ENCODE data around the gene XG. TPM values are rescaled to one million over a fixed set of nuclear protein-coding genes. Genes with fewer than 3 reads are reported as not detected.
"Not testable (repeated sequence)": the region's sequence is repeated elsewhere in the genome, so short reads cannot be mapped to it uniquely, and the experiment has no call there.

XG gene
- total RNA-seq, 2 donors from 2014 or later = not detected

DNA sequence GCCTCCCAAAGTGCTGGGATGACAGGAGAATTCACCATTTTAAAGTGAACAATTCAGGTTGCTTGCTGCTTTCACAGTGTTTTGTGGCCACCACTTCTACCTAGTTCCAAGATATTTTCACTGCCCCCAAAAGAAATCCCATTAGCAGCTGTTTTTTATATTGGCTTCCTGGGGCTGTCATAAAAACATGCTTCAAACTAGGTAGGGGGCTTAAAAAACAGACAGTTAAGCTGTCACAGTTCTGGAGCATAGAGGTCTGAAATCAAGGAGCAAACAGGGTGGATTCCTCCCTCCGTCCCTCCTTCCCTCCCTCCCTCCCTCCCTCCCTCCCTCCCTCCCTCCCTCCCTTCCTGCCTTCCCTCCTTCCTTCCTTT is 3.0 kb upstream of the XG start:
- no peaks in the 10 kb centered on the region for H3K4me1 Mint-ChIP-seq (ENCODE audit: low read depth in 2 of 2)
- ATAC-seq = no peak
- H3K4me3 Mint-ChIP-seq = no peak overlapping the region
- no peaks in the 10 kb centered on the region for H3K36me3 Mint-ChIP-seq
- no peaks in the 10 kb centered on the region for H3K9me3 Mint-ChIP-seq
- no peak overlapping the region for H3K27ac Mint-ChIP-seq
- H3K27me3 Mint-ChIP-seq = peaks cover 0 to 2% of the 10 kb centered on the region in 2 donors
- DNase-seq (ENCODE audit: low spot score) = no peak

DNA sequence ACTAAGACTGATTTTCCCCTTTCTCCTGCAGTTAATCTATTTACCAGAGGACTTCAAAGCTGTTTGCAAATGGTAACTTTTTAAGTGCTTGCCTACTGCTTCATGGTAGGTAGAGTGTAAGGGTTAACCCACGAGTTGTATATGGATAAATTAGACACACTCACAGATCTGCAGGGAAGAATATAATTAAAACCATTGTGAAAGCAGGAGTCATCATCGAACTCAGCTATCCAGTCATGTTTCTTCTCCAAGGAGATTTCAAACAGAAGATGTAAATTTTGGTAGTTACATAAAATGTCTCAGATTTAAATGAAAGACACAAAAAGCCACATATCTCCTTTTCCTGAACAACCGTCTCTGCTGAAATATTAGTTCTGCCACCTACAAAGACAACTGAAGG is 549 bp upstream of the XG start:
- Mint-ChIP-seq H3K4me1 (ENCODE audit: low read depth in 2 of 2) (no peaks in the 10 kb centered on the region), H3K27me3 (peaks cover 0 to 2% of the 10 kb centered on the region in 2 donors), H3K9me3 (no peaks in the 10 kb centered on the region), H3K27ac (no peak overlapping the region), H3K36me3 (no peaks in the 10 kb centered on the region), H3K4me3 (no peak overlapping the region)
- ATAC-seq (no peak), DNase-seq (ENCODE audit: low spot score) (no peak)

DNA sequence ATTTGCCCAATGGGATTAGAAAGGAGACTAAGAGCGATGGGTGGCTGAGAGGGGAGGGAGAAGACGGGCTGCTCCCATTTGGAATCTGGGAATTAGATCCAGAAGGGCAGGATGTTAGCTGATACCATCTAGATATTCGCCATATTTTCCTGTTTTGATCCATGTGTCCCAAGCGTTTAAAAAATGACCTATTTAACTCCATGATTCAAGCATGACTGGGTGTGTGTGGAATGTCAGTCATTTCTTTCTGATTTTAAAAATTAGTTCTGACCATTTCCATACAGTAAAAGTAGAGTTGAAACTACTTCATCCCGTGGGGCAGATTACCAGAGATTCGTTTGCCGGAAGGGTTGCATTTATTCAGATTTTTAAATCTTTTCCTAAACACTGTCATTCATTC is 601 bp downstream of the XG start:
- H3K9me3 Mint-ChIP-seq; H3K4me1 Mint-ChIP-seq (ENCODE audit: low read depth in 2 of 2); ATAC-seq; H3K27ac Mint-ChIP-seq; H3K36me3 Mint-ChIP-seq; H3K4me3 Mint-ChIP-seq; DNase-seq (ENCODE audit: low spot score): not testable (repeated sequence)
- peaks cover 0 to 10% of the 10 kb centered on the region in 2 donors for H3K27me3 Mint-ChIP-seq

DNA sequence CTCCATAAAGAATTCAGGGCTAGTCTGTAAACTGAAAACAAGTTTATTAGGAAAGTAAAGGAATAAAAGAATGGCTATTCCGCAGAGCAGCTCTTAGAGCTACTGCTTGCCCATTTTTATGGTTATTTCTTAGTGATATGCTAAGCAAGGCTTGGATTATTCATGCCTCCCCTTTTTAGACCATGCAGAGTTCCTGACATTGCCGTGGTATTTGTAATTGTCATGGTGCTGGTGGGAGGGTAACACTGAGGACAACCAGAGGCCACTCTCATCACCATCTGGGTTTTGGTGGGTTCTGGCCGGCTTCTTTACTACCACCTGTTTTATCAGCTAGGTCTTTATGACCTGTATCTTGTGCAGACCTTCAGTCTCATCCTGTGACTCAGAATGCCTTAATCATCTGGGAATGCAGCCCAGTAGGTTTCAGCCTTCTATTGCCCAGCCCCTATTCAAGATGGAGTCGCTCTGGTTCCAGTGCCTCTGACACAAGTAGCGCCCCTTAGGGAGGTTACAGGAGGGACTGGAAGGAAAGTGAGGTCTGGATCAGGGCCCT is 3.4 kb downstream of the XG start:
- H3K36me3 Mint-ChIP-seq; DNase-seq (ENCODE audit: low spot score); H3K4me3 Mint-ChIP-seq; H3K4me1 Mint-ChIP-seq (ENCODE audit: low read depth in 2 of 2); H3K27ac Mint-ChIP-seq; ATAC-seq; H3K9me3 Mint-ChIP-seq: not testable (repeated sequence)
- peaks cover 8 to 10% of the 10 kb centered on the region in 2 donors for H3K27me3 Mint-ChIP-seq

DNA sequence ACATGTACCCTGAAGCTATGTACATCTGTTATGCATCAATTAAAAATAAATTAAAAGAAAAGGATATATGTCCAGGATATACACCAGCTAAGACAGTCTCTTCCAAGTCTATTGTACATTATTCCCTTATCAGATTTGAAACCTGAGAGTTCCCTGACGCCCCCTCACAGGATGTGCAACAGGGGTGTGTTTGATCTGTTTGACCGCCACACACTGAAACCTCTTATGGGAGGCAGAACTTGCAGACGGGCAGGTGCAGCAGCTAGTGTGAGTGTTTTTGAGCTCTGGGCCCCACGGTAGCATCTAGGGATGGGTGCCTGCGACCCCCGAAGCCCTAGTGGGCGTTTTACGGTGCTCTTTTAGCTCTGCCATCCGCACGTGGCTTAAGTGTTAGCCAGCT is 4.7 kb downstream of the XG start:
- DNase-seq (ENCODE audit: low spot score) (no peak), ATAC-seq (no peak)
- Mint-ChIP-seq H3K27ac (no peak overlapping the region), H3K36me3 (no peaks in the 10 kb centered on the region), H3K9me3 (no peaks in the 10 kb centered on the region), H3K4me1 (ENCODE audit: low read depth in 2 of 2) (peaks cover 0 to 9% of the 10 kb centered on the region in 2 donors), H3K4me3 (no peak overlapping the region), H3K27me3 (peaks cover 8 to 10% of the 10 kb centered on the region in 2 donors)

DNA sequence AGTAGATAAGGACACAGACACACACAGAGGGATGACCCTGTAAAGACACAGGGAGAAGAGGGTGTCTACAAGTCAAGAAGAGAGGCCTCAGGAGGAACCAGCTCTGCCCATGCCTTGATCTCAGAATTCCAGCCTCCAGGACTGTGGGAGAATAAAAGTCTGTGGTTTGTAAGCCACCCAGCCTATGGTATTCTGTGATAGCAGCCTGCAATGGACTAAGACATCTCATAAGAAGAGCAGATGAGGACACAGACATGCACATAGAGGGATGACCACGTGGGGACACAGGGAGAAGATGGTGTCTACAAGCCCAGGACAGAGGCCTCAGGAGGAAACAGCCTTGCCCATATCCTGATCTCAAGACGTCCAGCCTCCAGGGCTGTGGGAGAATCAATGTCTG is 9.4 kb downstream of the XG start:
- DNase-seq (ENCODE audit: low spot score) (no peak), ATAC-seq (no peak)
- H3K9me3 Mint-ChIP-seq = no peaks in the 10 kb centered on the region
- H3K36me3 Mint-ChIP-seq = no peaks in the 10 kb centered on the region
- H3K27ac Mint-ChIP-seq = no peak overlapping the region
- no peak overlapping the region for H3K4me3 Mint-ChIP-seq
- H3K27me3 Mint-ChIP-seq = peaks cover 8 to 9% of the 10 kb centered on the region in 2 donors
- peaks cover 0 to 9% of the 10 kb centered on the region in 2 donors for H3K4me1 Mint-ChIP-seq (ENCODE audit: low read depth in 2 of 2)

DNA sequence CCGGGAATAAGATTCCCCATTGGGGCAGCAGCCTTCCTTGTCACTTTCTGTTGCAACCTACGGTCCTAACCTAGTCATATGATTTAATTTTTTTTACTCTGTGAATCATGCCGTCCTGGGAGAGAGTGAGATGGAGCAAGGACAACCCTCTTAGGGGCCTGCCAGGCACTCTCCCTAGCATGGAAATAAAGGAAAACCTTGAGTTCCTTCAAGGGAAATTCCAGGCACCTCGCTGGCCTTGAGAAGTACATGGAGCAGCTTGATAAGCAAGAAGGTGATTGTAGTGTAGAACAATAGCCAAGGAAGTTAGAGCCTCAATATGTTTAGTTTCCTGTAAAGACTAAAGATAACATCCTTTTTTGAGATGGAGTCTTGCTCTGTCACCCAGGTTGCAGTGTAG is 10.8 kb downstream of the XG start:
- H3K27me3 Mint-ChIP-seq; H3K4me1 Mint-ChIP-seq (ENCODE audit: low read depth in 2 of 2); H3K36me3 Mint-ChIP-seq; DNase-seq (ENCODE audit: low spot score); ATAC-seq; H3K27ac Mint-ChIP-seq; H3K4me3 Mint-ChIP-seq; H3K9me3 Mint-ChIP-seq: not testable (repeated sequence)

DNA sequence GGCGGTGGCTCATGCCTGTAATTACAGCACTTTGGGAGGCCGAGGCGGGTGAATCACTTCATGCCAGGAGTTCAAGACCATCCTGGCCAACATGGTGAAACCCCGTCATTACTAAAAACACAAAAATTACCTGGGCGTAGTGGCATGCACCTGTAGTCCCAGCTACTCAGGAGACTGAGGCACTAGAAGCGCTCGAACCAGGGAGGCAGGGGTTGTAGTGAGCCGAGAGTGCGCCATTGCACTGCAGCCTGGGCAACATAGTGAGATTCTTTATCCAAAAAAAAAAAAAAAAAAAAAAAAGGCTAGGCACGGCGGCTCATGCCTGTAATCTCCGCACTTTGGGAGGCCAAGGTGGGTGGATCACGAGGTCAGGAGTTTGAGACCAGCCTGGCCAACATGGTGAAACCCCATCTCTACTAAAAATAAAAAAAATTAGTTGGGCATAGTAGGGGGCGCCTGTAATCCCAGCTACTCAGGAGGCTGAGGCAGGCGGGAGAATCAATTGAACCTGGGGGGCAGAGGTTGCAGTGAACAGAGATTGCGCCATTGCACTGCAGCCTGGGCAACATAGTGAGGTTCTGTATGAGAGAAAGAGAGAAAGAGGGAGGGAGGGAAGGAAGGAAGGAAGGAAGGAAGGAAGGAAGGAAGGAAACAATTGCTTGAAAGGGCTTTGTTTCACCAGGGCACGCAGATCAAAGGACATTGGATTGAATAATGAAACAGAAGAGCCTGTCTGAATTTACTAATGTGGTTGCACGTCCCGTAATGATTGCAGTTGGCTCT is 13.1 kb downstream of the XG start:
- H3K27me3 Mint-ChIP-seq; ATAC-seq; H3K9me3 Mint-ChIP-seq; H3K4me3 Mint-ChIP-seq; H3K4me1 Mint-ChIP-seq (ENCODE audit: low read depth in 2 of 2); H3K36me3 Mint-ChIP-seq; H3K27ac Mint-ChIP-seq; DNase-seq (ENCODE audit: low spot score): not testable (repeated sequence)

DNA sequence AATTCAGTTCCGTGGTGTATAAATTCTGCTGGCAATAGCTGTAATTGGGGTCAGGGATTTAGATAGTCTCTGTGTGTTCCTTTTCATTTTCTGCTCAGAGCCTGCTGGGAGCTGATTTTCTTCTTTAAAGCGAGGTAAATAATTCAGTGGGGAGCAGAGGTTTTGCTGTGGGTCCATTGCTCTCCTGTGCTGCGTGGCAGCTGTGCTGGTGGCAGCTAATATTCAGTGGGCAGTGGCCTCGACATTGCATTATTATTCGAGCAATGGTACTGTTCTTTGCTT is 13.7 kb downstream of the XG start:
- H3K36me3 Mint-ChIP-seq = no peaks in the 10 kb centered on the region
- no peak overlapping the region for H3K27ac Mint-ChIP-seq
- DNase-seq (ENCODE audit: low spot score) = no peak
- H3K9me3 Mint-ChIP-seq = no peaks in the 10 kb centered on the region
- no peak for ATAC-seq
- H3K27me3 Mint-ChIP-seq = peaks cover 0 to 8% of the 10 kb centered on the region in 2 donors
- H3K4me3 Mint-ChIP-seq = no peak overlapping the region
- H3K4me1 Mint-ChIP-seq (ENCODE audit: low read depth in 2 of 2) = no peaks in the 10 kb centered on the region

DNA sequence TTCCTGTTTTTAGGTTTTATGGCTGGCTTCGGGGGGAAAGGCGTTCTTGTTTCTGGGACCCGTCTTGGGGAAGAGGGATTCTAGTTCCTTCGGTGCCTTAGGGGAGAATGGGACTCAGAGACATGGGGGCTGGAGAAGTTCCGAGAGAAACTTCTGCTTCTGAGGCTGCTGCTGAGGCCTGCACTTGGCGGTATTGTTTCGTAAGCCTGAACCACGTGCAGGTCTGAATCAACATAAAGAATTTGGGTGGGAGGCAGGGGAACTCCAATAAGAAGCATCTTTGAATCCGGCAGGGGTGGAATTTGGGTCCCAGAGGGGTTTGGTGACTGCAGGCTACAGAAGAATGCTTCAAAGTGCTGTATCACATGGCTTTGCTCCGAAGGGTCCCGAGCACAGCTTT is 15.1 kb downstream of the XG start:
- H3K4me3 Mint-ChIP-seq = no peak overlapping the region
- DNase-seq (ENCODE audit: low spot score) = no peak
- ATAC-seq = no peak
- H3K36me3 Mint-ChIP-seq = no peaks in the 10 kb centered on the region
- no peaks in the 10 kb centered on the region for H3K4me1 Mint-ChIP-seq (ENCODE audit: low read depth in 2 of 2)
- H3K27me3 Mint-ChIP-seq = peaks cover 12 to 13% of the 10 kb centered on the region in 2 donors
- H3K27ac Mint-ChIP-seq = no peak overlapping the region
- no peaks in the 10 kb centered on the region for H3K9me3 Mint-ChIP-seq

DNA sequence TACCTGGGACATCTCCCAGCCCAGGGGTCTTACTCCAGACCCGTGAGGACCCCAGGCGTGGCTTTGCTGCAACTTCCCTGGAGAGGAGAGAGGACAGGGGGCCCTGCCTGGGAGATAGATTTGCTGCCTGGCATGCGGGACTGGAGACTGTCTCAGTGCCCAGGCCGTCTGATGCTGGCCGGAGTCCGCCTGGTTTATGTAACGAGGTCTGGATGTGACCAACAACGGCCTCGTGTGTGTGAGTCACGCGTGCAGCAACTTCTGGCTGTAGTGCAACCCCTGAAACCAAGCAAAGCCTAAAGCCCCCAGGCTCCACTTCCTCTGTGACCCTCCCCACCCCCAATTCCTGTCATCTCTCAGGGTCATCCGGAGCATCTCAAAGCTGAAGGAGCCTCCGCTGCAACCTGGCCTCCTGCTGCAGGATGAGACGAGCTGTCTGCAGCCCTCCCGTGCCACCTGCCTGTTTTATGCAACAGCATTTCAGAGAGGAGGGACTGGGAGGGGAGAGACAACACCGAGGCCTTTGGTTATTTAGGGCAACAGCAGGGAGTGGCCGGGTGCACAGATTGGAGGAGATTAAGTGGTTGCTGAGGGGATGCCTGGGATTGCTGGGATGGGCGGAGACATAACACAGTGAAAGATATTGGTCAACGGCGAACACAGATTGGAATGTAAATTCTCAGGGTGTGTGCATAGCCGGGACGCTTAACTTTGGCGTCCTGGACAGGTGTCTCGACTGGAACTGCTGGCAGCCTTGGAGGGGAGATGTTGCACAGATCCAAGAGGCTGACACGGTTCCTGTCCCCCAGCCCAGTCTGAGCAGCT is 16.0 kb downstream of the XG start:
- H3K27me3 Mint-ChIP-seq = peaks cover 16 to 17% of the 10 kb centered on the region in 2 donors
- ATAC-seq = no peak
- H3K27ac Mint-ChIP-seq = no peak overlapping the region
- no peaks in the 10 kb centered on the region for H3K36me3 Mint-ChIP-seq
- H3K4me1 Mint-ChIP-seq (ENCODE audit: low read depth in 2 of 2) = no peaks in the 10 kb centered on the region
- no peaks in the 10 kb centered on the region for H3K9me3 Mint-ChIP-seq
- H3K4me3 Mint-ChIP-seq = no peak overlapping the region
- no peak for DNase-seq (ENCODE audit: low spot score)

DNA sequence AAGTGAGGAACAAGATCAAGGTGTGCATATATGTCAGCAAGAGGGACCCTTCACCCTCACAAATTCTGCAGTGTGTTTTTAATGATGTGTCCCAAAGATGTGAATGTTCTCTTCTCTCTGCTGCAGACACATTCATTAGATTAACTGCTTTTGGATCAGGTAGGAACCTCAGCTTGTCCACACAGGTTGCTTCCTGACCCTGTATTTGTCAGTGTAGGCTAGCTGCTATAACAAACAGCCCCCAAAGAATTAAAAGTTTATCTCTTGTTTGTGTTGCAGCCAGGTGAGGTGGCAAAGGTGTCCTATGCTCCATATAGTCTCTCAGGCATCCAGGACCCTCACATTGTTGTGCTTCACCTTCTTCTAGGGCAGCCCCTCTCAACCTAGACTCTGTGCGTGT is 17.8 kb downstream of the XG start:
- Mint-ChIP-seq H3K9me3 (peaks cover 5% of the 10 kb centered on the region), H3K27me3 (peaks cover 23 to 24% of the 10 kb centered on the region in 2 donors), H3K27ac (no peak overlapping the region), H3K4me3 (no peak overlapping the region), H3K4me1 (ENCODE audit: low read depth in 2 of 2) (no peaks in the 10 kb centered on the region), H3K36me3 (peaks cover 4% of the 10 kb centered on the region)
- no peak for DNase-seq (ENCODE audit: low spot score)
- no peak for ATAC-seq

DNA sequence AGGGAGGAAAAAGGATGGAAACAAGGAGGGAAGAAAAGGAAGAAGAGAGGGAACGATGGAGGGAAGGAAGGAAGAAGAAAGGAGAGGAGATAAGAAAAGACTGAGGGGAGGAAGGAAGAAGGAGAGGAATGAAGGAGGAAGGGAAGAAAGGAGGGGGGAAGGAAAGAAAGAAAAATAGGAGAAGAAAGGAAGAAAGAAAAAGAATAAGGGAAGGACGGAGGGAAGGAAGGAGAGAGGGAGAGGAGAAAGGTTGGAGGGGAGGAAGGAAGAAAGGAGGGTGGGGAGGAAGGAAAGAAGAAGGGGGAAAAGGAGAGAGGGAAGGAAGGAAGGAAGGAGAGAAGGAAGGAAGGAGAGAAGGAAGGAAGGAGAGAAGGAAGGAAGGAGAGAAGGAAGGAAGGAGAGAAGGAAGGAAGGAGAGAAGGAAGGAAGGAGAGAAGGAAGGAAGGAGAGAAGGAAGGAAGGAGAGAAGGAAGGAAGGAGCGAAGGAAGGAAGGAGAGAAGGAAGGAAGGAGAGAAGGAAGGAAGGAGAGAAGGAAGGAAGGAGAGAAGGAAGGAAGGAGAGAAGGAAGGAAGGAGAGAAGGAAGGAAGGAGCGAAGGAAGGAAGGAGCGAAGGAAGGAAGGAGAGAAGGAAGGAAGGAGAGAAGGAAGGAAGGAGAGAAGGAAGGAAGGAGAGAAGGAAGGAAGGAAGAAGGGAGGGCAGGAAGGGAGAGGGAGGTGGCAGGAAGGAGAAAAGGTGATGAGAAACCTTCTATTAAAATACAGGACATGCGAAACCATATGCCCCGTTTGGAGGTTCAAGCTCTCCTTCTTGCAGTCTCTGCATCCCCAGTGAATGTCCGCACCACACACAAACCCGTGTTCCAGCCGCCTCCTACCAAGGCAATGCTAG is 21.6 kb downstream of the XG start:
- not testable (repeated sequence) for H3K9me3 Mint-ChIP-seq; ATAC-seq; H3K4me3 Mint-ChIP-seq; H3K27ac Mint-ChIP-seq; H3K4me1 Mint-ChIP-seq (ENCODE audit: low read depth in 2 of 2); DNase-seq (ENCODE audit: low spot score)
- Mint-ChIP-seq H3K36me3 (peaks cover 10% of the 10 kb centered on the region), H3K27me3 (peaks cover 35 to 45% of the 10 kb centered on the region in 2 donors)

Data from natural killer cell treated with Interleukin-12 subunit alpha and Interleukin-12 subunit beta and Interleukin-15 and Interleukin-18, amount 100 ng/mL, for 72 hours (primary cell).